ENCODE data around the gene SSB. TPM values are rescaled to one million over a fixed set of nuclear protein-coding genes. Genes with fewer than 3 reads are reported as not detected.
"Not testable (repeated sequence)": the region's sequence is repeated elsewhere in the genome, so short reads cannot be mapped to it uniquely, and the experiment has no call there.

The SSB gene
- total RNA-seq, 1 donor from 2014 or later = 75.2 TPM

- DNase-seq = no peak
These were observed 40.2 kb downstream of the SSB start for GRCh38 chr2:169838743-169839489.

- DNase-seq = no peak
These were observed 41.5 kb downstream of the SSB start for GRCh38 chr2:169839954-169840746.

GRCh38 chr2:169840747-169841142 is 42.1 kb downstream of the SSB start:
- no peak for DNase-seq

GRCh38 chr2:169841625-169842024 is 43.0 kb downstream of the SSB start:
- DNase-seq = not testable (repeated sequence)

- no peak for DNase-seq
These were observed 46.3 kb downstream of the SSB start for GRCh38 chr2:169845016-169845415.

- DNase-seq = peak; percentile 10
These were observed 50.5 kb downstream of the SSB start for GRCh38 chr2:169848959-169849693.

GRCh38 chr2:169849710-169850109 is 51.0 kb downstream of the SSB start:
- DNase-seq = no peak

GRCh38 chr2:169853041-169853668 is 54.5 kb downstream of the SSB start:
- DNase-seq = no peak

- DNase-seq = not testable (repeated sequence)
These were observed 56.9 kb downstream of the SSB start for GRCh38 chr2:169855281-169856258.

- DNase-seq = no peak
These were observed 60.8 kb downstream of the SSB start for GRCh38 chr2:169859423-169859822.

GRCh38 chr2:169860149-169860548 is 61.5 kb downstream of the SSB start:
- no peak for DNase-seq

Other genes with a start within 250 kb of the SSB start
- gene FASTKD1, start 225.0 kb upstream of the SSB start, total RNA-seq = 22.8 and 29.1 TPM in 2 replicates
- 31.6 and 34.2 TPM in 2 replicates for gene PPIG, start 214.5 kb upstream of the SSB start, total RNA-seq
- gene CFAP210, start 104.5 kb upstream of the SSB start, total RNA-seq = not detected in 2 replicates
- 2.5 and 3.7 TPM in 2 replicates for gene PHOSPHO2, start 104.4 kb upstream of the SSB start, total RNA-seq
- gene KLHL23, start 65.0 kb upstream of the SSB start, total RNA-seq = 17.5 and 21.5 TPM in 2 replicates
- 37.4 and 41.9 TPM in 2 replicates for gene METTL5, start 26.0 kb downstream of the SSB start, total RNA-seq
- 60.6 and 72.8 TPM in 2 replicates for gene UBR3, start 28.6 kb downstream of the SSB start, total RNA-seq